GM23338 (cell line): ENCODE measurements around the gene JUP. TPM values are rescaled to one million over a fixed set of nuclear protein-coding genes. Genes with fewer than 3 reads are reported as not detected.

Source experiments
- ATAC-seq: fragments of 200-7000 bp; cut with Tn5 transposase; 3 replicates; pipeline ENCODE4 v1.9.1; 2020
- DNase-seq: peaks from one replicate; pipeline ENCODE4 v3.0.0-alpha.2; 2015; ENCODE audit warnings: low spot score
- H2AFZ ChIP-seq: fragments of 200-600 bp; sonication (generic); 2 replicates; pipeline ENCODE4 v1.8.0; 2016; ENCODE audit warnings: antibody characterized with exemption, mild to moderate bottlenecking, moderate library complexity
- H3F3A ChIP-seq: fragments of 200-600 bp; sonication (generic); replicated peaks from 2 replicates; pipeline ENCODE4 v1.8.0; 2017; ENCODE audit warnings: antibody characterized with exemption, mixed run types, low read depth
- H3K27ac ChIP-seq: fragments of 200-600 bp; sonication (generic); 2 replicates; pipeline ENCODE4 v1.6.1; 2016; ENCODE audit warnings: low read depth
- H3K27me3 ChIP-seq: fragments of 200-600 bp; sonication (generic); 2 replicates; pipeline ENCODE4 v1.8.0; 2016; ENCODE audit warnings: mild to moderate bottlenecking, mixed run types, moderate library complexity; ENCODE audit not compliant: insufficient read depth
- H3K36me3 ChIP-seq: fragments of 200-600 bp; sonication (generic); 2 replicates; pipeline ENCODE4 v1.8.0; 2016; ENCODE audit warnings: mild to moderate bottlenecking; ENCODE audit not compliant: insufficient read depth
- H3K4me1 ChIP-seq: fragments of 200-600 bp; sonication (generic); 2 replicates; pipeline ENCODE4 v1.8.0; 2016; ENCODE audit warnings: mild to moderate bottlenecking, moderate library complexity; ENCODE audit not compliant: insufficient read depth
- H3K4me2 ChIP-seq: fragments of 200-600 bp; sonication (generic); 2 replicates; pipeline ENCODE4 v1.7.1; 2017; ENCODE audit warnings: mixed run types
- H3K4me3 ChIP-seq: fragments of 200-600 bp; sonication (generic); 2 replicates; pipeline ENCODE4 v1.6.1; 2016; ENCODE audit warnings: mixed run types
- H3K79me2 ChIP-seq: fragments of 200-600 bp; sonication (generic); replicated peaks from 2 replicates; pipeline ENCODE4 v1.8.0; 2017; ENCODE audit warnings: mild to moderate bottlenecking; ENCODE audit not compliant: insufficient read depth
- H3K9me2 ChIP-seq: fragments of 200-600 bp; sonication (generic); 2 replicates; pipeline ENCODE4 v1.8.0; 2017; ENCODE audit not compliant: insufficient read depth
- H4K20me1 ChIP-seq: fragments of 200-600 bp; sonication (generic); replicated peaks from 2 replicates; pipeline ENCODE4 v1.8.0; 2017; ENCODE audit warnings: mild to moderate bottlenecking; ENCODE audit not compliant: insufficient read depth
- H3K27ac Mint-ChIP-seq: 2 replicates; pipeline ENCODE4 v1.8.0; 2020; ENCODE audit warnings: inconsistent platforms, mild to moderate bottlenecking, moderate library complexity, mixed read lengths
- H3K27me3 Mint-ChIP-seq: 3 replicates; pipeline ENCODE4 v1.8.0; 2022; ENCODE audit warnings: low read depth, mild to moderate bottlenecking, moderate library complexity, mixed read lengths, inconsistent platforms; ENCODE audit not compliant: insufficient read depth, poor library complexity
- H3K36me3 Mint-ChIP-seq: 3 replicates; pipeline ENCODE4 v1.8.0; 2021; ENCODE audit warnings: low read depth, mild to moderate bottlenecking, inconsistent platforms, moderate library complexity, mixed read lengths
- H3K4me1 Mint-ChIP-seq: 3 replicates; pipeline ENCODE4 v1.8.0; 2020; ENCODE audit warnings: mild to moderate bottlenecking, inconsistent platforms, mixed read lengths
- H3K4me3 Mint-ChIP-seq: 3 replicates; pipeline ENCODE4 v1.8.0; 2021; ENCODE audit warnings: moderate library complexity, mild to moderate bottlenecking, inconsistent platforms, mixed read lengths
- H3K9me3 Mint-ChIP-seq: 3 replicates; pipeline ENCODE4 v1.8.0; 2020; ENCODE audit warnings: moderate library complexity, mild to moderate bottlenecking, inconsistent platforms, mixed read lengths
- CREB1 ChIP-seq: fragments of 250-450 bp; sonication (Bioruptor Pico); IDR thresholded peaks from 2 replicates; pipeline ENCODE4 v1.5.0; 2020; ENCODE audit warnings: low read depth, mild to moderate bottlenecking, moderate library complexity
- CTCF ChIP-seq, 2 experiments: fragments of 200-600 bp in 1 of 2; sonication (generic) in 1 of 2; conservative IDR thresholded peaks; 2 replicates each; pipeline versions ENCODE4 v1.5.1 to v1.6.1; 2016 to 2017; ENCODE audit warnings: antibody characterized with exemption in 2 of 2, low read depth in 2 of 2, mild to moderate bottlenecking in 2 of 2, moderate library complexity in 1 of 2
- ETS1 ChIP-seq: IDR thresholded peaks from 2 replicates; pipeline ENCODE4 v1.6.1; 2016; ENCODE audit warnings: antibody characterized with exemption
- EZH2 ChIP-seq: fragments of 200-600 bp; sonication (generic); IDR thresholded peaks from one replicate; pipeline ENCODE4 v1.8.0; 2017; ENCODE audit warnings: antibody characterized with exemption, mild to moderate bottlenecking, low read depth; ENCODE audit not compliant: unreplicated experiment
- EZH2phosphoT487 ChIP-seq: fragments of 200-600 bp; sonication (generic); IDR thresholded peaks from one replicate; pipeline ENCODE4 v1.8.1; 2018; ENCODE audit warnings: antibody characterized with exemption; ENCODE audit not compliant: unreplicated experiment
- JUNB ChIP-seq: IDR thresholded peaks from one replicate; pipeline ENCODE4 v1.6.1; 2016; ENCODE audit warnings: antibody characterized with exemption; ENCODE audit not compliant: unreplicated experiment
- NANOG ChIP-seq: IDR thresholded peaks from 2 replicates; pipeline ENCODE4 v1.6.1; 2016; ENCODE audit warnings: antibody characterized with exemption, borderline replicate concordance
- POLR2AphosphoS5 ChIP-seq: IDR thresholded peaks from 2 replicates; pipeline ENCODE4 v1.6.1; 2016; ENCODE audit warnings: antibody characterized with exemption, low read depth
- REST ChIP-seq: IDR thresholded peaks from one replicate; pipeline ENCODE4 v1.6.1; 2018; ENCODE audit warnings: antibody characterized with exemption; ENCODE audit not compliant: unreplicated experiment
- STAT1 ChIP-seq: IDR thresholded peaks from one replicate; pipeline ENCODE4 v1.6.1; 2016; ENCODE audit warnings: antibody characterized with exemption; ENCODE audit not compliant: unreplicated experiment
- ZNF114 ChIP-seq: fragments of 250-450 bp; sonication (Bioruptor Pico); IDR thresholded peaks from 2 replicates; pipeline ENCODE4 v1.5.0; 2020; ENCODE audit warnings: mild to moderate bottlenecking, moderate library complexity
- ZNF331 ChIP-seq: fragments of 250-450 bp; sonication (Bioruptor Pico); IDR thresholded peaks from 2 replicates; pipeline ENCODE4 v1.5.0; 2020; ENCODE audit warnings: low read depth, mild to moderate bottlenecking, moderate library complexity
- ZNF462 ChIP-seq: fragments of 250-450 bp; sonication (Bioruptor Pico); IDR thresholded peaks from 2 replicates; pipeline ENCODE4 v1.5.0; 2020; ENCODE audit warnings: mild to moderate bottlenecking, moderate library complexity
- polyA plus RNA-seq: library from polyadenylated mRNA; unstranded; fragments of >200 nt; fragmentation: Nextera tagmentation; extraction: Ambion mirVana; gene quantifications from 2 replicates; pipeline ENCODE4 v1.2.1, GENCODE V29; 2016
- total RNA-seq: library from RNA; depleted of rRNA; stranded (reverse); fragments of >200 nt; shearing (Covaris generic); gene quantifications from 2 replicates; pipeline ENCODE4 v1.2.3, GENCODE V29; 2014

The JUP gene
- total and polyA plus RNA-seq, 2 experiments from 2014 or later = 45.5 to 177 TPM

- H3K27ac ChIP-seq = no peak overlapping the region
- H2AFZ ChIP-seq = no peak overlapping the region
- H3K27ac Mint-ChIP-seq = no peak overlapping the region
- TF ChIP-seq ZNF462 (CRISPR knock-in tag) (no peak), NANOG (no peak), POLR2AphosphoS5 (no peak), JUNB (no peak), CTCF (conservative IDR thresholded peaks at IDR 0.05; ENCODE audit: low read depth in 2 of 2) (no peak), ETS1 (no peak), REST (no peak), CREB1 (CRISPR knock-in tag) (no peak), ZNF114 (no peak), EZH2 (no peak), STAT1 (no peak), ZNF331 (CRISPR knock-in tag) (no peak), EZH2phosphoT487 (no peak)
- DNase-seq = no peak
- H3K4me3 Mint-ChIP-seq = no peak overlapping the region
- no peak overlapping the region for H3K4me2 ChIP-seq
- H3K4me3 ChIP-seq = no peak overlapping the region
- H3K27me3 Mint-ChIP-seq = peaks cover 18% of the 10 kb centered on the region
- H3K79me2 ChIP-seq = no peaks in the 10 kb centered on the region
- no peaks in the 10 kb centered on the region for H3K9me2 ChIP-seq
- ATAC-seq = no peak
- H3K4me1 ChIP-seq = peaks cover 15% of the 10 kb centered on the region
- H4K20me1 ChIP-seq = no peaks in the 10 kb centered on the region; the same call in 1 of the 2 replicates
- 0 out of 2 replicates have a peak, but pooled peaks cover 11% of the 10 kb centered on the region for H3F3A ChIP-seq
- no peaks in the 10 kb centered on the region for H3K9me3 Mint-ChIP-seq
- peaks cover 19% of the 10 kb centered on the region for H3K4me1 Mint-ChIP-seq
- no peaks in the 10 kb centered on the region for H3K27me3 ChIP-seq
- H3K36me3 Mint-ChIP-seq = peaks cover 59% of the 10 kb centered on the region
- H3K36me3 ChIP-seq = peaks cover 8% of the 10 kb centered on the region
These were observed 36.0 kb upstream of the JUP start for GRCh38 chr17:41822216-41823140.
